Right atrium auricular region (tissue), 2 donors: Measurements from ENCODE around the gene SESN1. TPM values are rescaled to one million over a fixed set of nuclear protein-coding genes. Genes with fewer than 3 reads are reported as not detected.

Experiments
- DNase-seq: peaks from one replicate; pipeline ENCODE4 v3.0.0-alpha.2; 2019; ENCODE audit warnings: low spot score
- H3K27ac ChIP-seq, 2 donors: fragments of 200-600 bp; sonication (generic); 1 replicate in 1 of 2; 2 replicates in 1 of 2; pipeline ENCODE4 v1.5.1; 2016 to 2019
- H3K27me3 ChIP-seq, 2 donors: fragments of 200-600 bp; sonication (generic); one replicate each; pipeline versions ENCODE4 v1.5.1 to v1.6.0; 2017 to 2019
- H3K36me3 ChIP-seq: fragments of 200-600 bp; sonication (generic); one replicate; pipeline ENCODE4 v1.5.1; 2016
- H3K4me1 ChIP-seq, 2 donors: fragments of 200-600 bp; sonication (generic); one replicate each; pipeline versions ENCODE4 v1.5.1 to v1.6.0; 2017 to 2019
- H3K4me3 ChIP-seq, 2 donors: fragments of 200-600 bp; sonication (generic); 1 replicate in 1 of 2; 2 replicates in 1 of 2; pipeline ENCODE4 v1.5.1; 2017 to 2019; ENCODE audit warnings: mild to moderate bottlenecking in 1 of 2, moderate library complexity in 1 of 2
- H3K9me3 ChIP-seq, 2 donors: fragments of 200-600 bp; sonication (generic); one replicate each; pipeline ENCODE4 v1.5.1; 2019
- total RNA-seq, 2 donors: library from RNA; depleted of rRNA; stranded (reverse); fragments of >200 nt; gene quantifications; one replicate each; pipeline ENCODE4 v1.1.0, GENCODE V29; 2016
- TF ChIP-seq, protein P1 (sequence below), 2 donors: fragments of 200-600 bp; sonication (generic); IDR thresholded peaks; one replicate each; pipeline ENCODE4 v1.5.1; 2019; ENCODE audit warnings: antibody characterized with exemption in 2 of 2

SESN1 gene
- total RNA-seq, 2 donors from 2014 or later: 35.1 to 55.7 TPM

DNA sequence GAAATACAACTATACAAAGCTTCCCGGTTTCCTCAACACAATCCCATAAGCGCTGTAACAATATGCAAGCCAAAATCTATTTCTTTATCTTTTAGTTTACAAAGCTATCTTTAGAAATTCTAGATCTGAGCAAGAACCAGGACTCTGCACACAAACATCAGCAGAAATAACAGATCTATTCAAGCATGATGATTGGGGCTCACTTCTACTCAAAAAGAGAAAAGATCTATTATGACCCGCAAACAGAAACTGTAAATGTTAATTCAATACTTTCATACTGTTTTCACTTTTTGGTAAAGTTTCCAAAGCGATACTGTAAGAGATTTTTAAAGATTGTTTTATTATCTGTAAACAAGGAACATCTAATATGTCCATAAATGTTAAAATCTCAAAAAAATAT is 86.6 kb downstream of the SESN1 start:
- TF ChIP-seq, protein P1, sequence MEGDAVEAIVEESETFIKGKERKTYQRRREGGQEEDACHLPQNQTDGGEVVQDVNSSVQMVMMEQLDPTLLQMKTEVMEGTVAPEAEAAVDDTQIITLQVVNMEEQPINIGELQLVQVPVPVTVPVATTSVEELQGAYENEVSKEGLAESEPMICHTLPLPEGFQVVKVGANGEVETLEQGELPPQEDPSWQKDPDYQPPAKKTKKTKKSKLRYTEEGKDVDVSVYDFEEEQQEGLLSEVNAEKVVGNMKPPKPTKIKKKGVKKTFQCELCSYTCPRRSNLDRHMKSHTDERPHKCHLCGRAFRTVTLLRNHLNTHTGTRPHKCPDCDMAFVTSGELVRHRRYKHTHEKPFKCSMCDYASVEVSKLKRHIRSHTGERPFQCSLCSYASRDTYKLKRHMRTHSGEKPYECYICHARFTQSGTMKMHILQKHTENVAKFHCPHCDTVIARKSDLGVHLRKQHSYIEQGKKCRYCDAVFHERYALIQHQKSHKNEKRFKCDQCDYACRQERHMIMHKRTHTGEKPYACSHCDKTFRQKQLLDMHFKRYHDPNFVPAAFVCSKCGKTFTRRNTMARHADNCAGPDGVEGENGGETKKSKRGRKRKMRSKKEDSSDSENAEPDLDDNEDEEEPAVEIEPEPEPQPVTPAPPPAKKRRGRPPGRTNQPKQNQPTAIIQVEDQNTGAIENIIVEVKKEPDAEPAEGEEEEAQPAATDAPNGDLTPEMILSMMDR (IDR thresholded peaks at IDR 0.05): no peak
- Histone ChIP-seq H3K27me3 (no peaks in the 10 kb centered on the region), H3K4me1 (peaks cover 0 to 54% of the 10 kb centered on the region in 2 donors), H3K4me3 (peak overlapping the region; percentile 89 to 90), H3K9me3 (no peaks in the 10 kb centered on the region), H3K36me3 (no peaks in the 10 kb centered on the region), H3K27ac (peak overlapping the region; percentile 97)
- DNase-seq: no peak

DNA sequence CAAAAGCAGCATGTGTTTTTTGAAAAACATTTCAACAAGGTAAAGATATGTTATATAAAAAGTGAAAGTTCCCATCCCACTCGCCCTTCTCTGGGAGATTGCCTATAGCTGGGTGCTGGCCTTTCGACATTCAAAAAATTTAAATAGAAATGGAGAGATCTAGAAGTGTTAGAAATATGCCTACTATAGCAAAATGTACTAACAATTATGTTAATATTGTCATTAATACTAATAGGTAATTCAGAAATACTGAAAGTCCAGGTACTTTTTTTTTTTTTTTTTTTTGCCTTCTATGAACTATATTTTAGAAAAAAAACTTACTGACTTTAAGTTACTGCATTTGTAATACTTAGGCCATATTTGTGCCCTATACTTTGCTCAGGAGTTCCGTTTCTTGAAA is 87.1 kb downstream of the SESN1 start:
- Histone ChIP-seq H3K27me3 (no peaks in the 10 kb centered on the region), H3K4me1 (peaks cover 0 to 58% of the 10 kb centered on the region in 2 donors), H3K4me3 (peak overlapping the region; percentile 89 to 90), H3K9me3 (no peaks in the 10 kb centered on the region), H3K36me3 (no peaks in the 10 kb centered on the region), H3K27ac (peak overlapping the region; percentile 97)
- TF ChIP-seq, protein P1 (IDR thresholded peaks at IDR 0.05): no peak
- DNase-seq: no peak

DNA sequence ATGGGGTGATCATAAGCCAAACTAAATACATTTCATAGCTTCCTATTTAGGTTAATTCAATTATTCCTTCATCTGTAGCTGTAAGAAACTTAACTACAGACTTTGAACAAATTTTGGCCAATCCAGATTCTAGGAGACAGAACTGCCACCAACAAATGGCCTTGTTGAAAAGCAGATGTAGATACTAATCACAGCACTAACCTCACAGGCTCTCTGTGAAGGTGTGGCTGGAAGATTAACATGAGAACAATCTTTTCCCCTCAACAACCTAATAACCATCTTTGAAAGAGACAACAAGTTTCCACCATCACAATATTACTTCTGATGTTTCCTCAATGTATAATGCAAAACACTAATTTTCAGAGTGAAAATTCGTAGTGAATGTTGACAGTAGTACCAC is 87.8 kb downstream of the SESN1 start:
- no peaks in the 10 kb centered on the region for H3K27me3 ChIP-seq
- H3K4me3 ChIP-seq: peak overlapping the region in 1 of 2 donors; percentile 90
- peaks cover 0 to 65% of the 10 kb centered on the region in 2 donors for H3K4me1 ChIP-seq
- TF ChIP-seq, protein P1 (IDR thresholded peaks at IDR 0.05): no peak
- peak overlapping the region; percentile 97 for H3K27ac ChIP-seq
- no peak for DNase-seq
- no peaks in the 10 kb centered on the region for H3K36me3 ChIP-seq
- H3K9me3 ChIP-seq: no peaks in the 10 kb centered on the region

DNA sequence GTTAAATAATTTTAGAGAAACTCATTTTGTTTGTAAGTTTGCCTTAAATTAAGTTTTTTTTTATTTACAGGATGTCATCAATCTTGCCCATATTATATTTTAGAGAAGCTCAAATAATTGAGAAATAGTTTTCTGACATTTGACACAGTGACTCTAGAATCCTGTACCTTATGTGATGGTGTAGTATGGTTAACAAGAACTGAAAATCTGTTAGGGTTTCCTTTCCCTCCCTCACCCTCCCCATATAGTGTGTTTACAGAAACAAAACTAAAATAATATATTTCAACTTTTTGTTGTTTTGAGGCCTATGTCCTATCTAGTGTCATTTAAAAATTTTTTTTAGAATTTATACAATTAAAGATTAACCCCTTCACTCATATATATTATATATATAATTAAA is 91.8 kb downstream of the SESN1 start:
- TF ChIP-seq, protein P1 (IDR thresholded peaks at IDR 0.05): no peak
- Histone ChIP-seq H3K4me1 (peaks cover 0 to 85% of the 10 kb centered on the region in 2 donors), H3K36me3 (peaks cover 20% of the 10 kb centered on the region)

GRCh38 chr6:109002051-109002697 is 92.5 kb downstream of the SESN1 start:
- TF ChIP-seq, protein P1 (IDR thresholded peaks at IDR 0.05): no peak
- H3K4me3 ChIP-seq: peak overlapping the region in 1 of 2 donors; percentile 12
- H3K36me3 ChIP-seq: peaks cover 27% of the 10 kb centered on the region
- peaks cover 0 to 85% of the 10 kb centered on the region in 2 donors for H3K4me1 ChIP-seq
- no peak for DNase-seq
- no peaks in the 10 kb centered on the region for H3K9me3 ChIP-seq
- no peaks in the 10 kb centered on the region for H3K27me3 ChIP-seq
- H3K27ac ChIP-seq: peak overlapping the region; percentile 97

More for the DNA sequence above, 91.8 kb downstream of the SESN1 start:
- Histone ChIP-seq H3K4me3 (peak overlapping the region in 1 of 2 donors; percentile 12), H3K27me3 (no peaks in the 10 kb centered on the region), H3K9me3 (no peaks in the 10 kb centered on the region), H3K27ac (peak overlapping the region; percentile 97)
- no peak for DNase-seq
